Natural killer cell (primary cell): ENCODE measurements around the gene SMIM5. TPM values are rescaled to one million over a fixed set of nuclear protein-coding genes. Genes with fewer than 3 reads are reported as not detected.

ENCODE experiments used
- ATAC-seq, 3 donors: fragments of 150-1000 bp in 2 of 3; fragments of 200-7000 bp in 1 of 3; cut with Tn5 transposase; 1 replicate in 1 of 3; 2 replicates in 2 of 3; pipeline ENCODE4 v1.10.0; 2021; ENCODE audit warnings: mild to moderate bottlenecking in 2 of 3, moderate library complexity in 2 of 3
- DNase-seq, 2 donors: peaks; one replicate each; pipeline versions ENCODE4 v3.0.0 to v3.0.0-alpha.2; 2013 to 2021; ENCODE audit warnings: mixed read lengths in 1 of 2
- H3K27ac ChIP-seq: one replicate; pipeline ENCODE4 v1.5.1; 2013; ENCODE audit warnings: mild to moderate bottlenecking, low read length
- H3K27me3 ChIP-seq: one replicate; pipeline ENCODE4 v1.6.1; 2013; ENCODE audit warnings: low read length; ENCODE audit not compliant: control insufficient read depth, insufficient read depth
- H3K36me3 ChIP-seq: one replicate; pipeline ENCODE4 v1.6.1; 2013; ENCODE audit warnings: low read length; ENCODE audit not compliant: control insufficient read depth, insufficient read depth
- H3K4me1 ChIP-seq: one replicate; pipeline ENCODE4 v1.6.1; 2013; ENCODE audit warnings: low read length; ENCODE audit not compliant: control insufficient read depth, insufficient read depth
- H3K4me3 ChIP-seq: one replicate; pipeline ENCODE4 v1.5.1; 2013; ENCODE audit warnings: low read length
- H3K9me3 ChIP-seq: one replicate; pipeline ENCODE4 v1.6.1; 2013; ENCODE audit warnings: low read length; ENCODE audit not compliant: control insufficient read depth, insufficient read depth
- H3K27ac Mint-ChIP-seq, 2 donors: one replicate each; pipeline ENCODE4 v1.8.0; 2022; ENCODE audit warnings: mild to moderate bottlenecking in 2 of 2, mixed read lengths in 2 of 2, moderate library complexity in 1 of 2
- H3K27me3 Mint-ChIP-seq, 2 donors: one replicate each; pipeline ENCODE4 v1.8.0; 2022; ENCODE audit warnings: low read depth in 2 of 2, mixed read lengths in 2 of 2
- H3K36me3 Mint-ChIP-seq: one replicate; pipeline ENCODE4 v1.8.0; 2022; ENCODE audit warnings: mixed read lengths
- H3K4me1 Mint-ChIP-seq, 2 donors: one replicate each; pipeline ENCODE4 v1.8.0; 2022; ENCODE audit warnings: mixed read lengths in 2 of 2
- H3K4me3 Mint-ChIP-seq: one replicate; pipeline ENCODE4 v1.8.0; 2022; ENCODE audit warnings: mild to moderate bottlenecking, moderate library complexity, mixed read lengths
- H3K9me3 Mint-ChIP-seq, 2 donors: one replicate each; pipeline ENCODE4 v1.8.0; 2022; ENCODE audit warnings: mixed read lengths in 2 of 2
- WGBS: methylation state at CpG from one replicate; pipeline ENCODE4 v1.1.7; 2013; ENCODE audit warnings: missing lambda C conversion rate; ENCODE audit not compliant: insufficient coverage; 5-methylcytosine and 5-hydroxymethylcytosine counted together
- intact Hi-C: fragments of 100-400 bp; cut with micrococcal nuclease; formaldehyde crosslinking; loops from one replicate; pipeline ENCODE4 v1.14.2; 2022
- total RNA-seq, 4 donors: library from RNA; stranded (reverse); fragments of 120-200 nt in 1 of 4; gene quantifications; one replicate each; pipeline versions ENCODE4 v1.2.3 to v1.2.4, GENCODE V29; 2013 to 2022
- TF ChIP-seq, protein P1 (sequence below): fragments of 200-600 bp; IDR thresholded peaks from one replicate; pipeline ENCODE4 v1.8.0; 2022; ENCODE audit warnings: antibody characterized with exemption

The SMIM5 gene
- total RNA-seq, 3 donors from 2014 or later (not counting 1 experiment from before 2014, with no cell fraction given) = 0.95 to 2.0 (median 1.5) TPM

GRCh38 chr17:75607086-75607485 lies 26.1 kb upstream of the SMIM5 start:
- H3K4me1 Mint-ChIP-seq = no peaks in the 10 kb centered on the region
- ATAC-seq (no peak), DNase-seq (no peak)
- peaks cover 2% of the 10 kb centered on the region for H3K36me3 ChIP-seq
- intact Hi-C loops = no loop called here
- no peak overlapping the region for H3K4me3 ChIP-seq
- no peaks in the 10 kb centered on the region for H3K9me3 Mint-ChIP-seq
- H3K4me3 Mint-ChIP-seq = no peak overlapping the region
- no peaks in the 10 kb centered on the region for H3K4me1 ChIP-seq
- H3K27me3 ChIP-seq = no peaks in the 10 kb centered on the region
- TF ChIP-seq, protein P1, sequence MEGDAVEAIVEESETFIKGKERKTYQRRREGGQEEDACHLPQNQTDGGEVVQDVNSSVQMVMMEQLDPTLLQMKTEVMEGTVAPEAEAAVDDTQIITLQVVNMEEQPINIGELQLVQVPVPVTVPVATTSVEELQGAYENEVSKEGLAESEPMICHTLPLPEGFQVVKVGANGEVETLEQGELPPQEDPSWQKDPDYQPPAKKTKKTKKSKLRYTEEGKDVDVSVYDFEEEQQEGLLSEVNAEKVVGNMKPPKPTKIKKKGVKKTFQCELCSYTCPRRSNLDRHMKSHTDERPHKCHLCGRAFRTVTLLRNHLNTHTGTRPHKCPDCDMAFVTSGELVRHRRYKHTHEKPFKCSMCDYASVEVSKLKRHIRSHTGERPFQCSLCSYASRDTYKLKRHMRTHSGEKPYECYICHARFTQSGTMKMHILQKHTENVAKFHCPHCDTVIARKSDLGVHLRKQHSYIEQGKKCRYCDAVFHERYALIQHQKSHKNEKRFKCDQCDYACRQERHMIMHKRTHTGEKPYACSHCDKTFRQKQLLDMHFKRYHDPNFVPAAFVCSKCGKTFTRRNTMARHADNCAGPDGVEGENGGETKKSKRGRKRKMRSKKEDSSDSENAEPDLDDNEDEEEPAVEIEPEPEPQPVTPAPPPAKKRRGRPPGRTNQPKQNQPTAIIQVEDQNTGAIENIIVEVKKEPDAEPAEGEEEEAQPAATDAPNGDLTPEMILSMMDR = no peak
- no peak overlapping the region for H3K27ac ChIP-seq
- no peaks in the 10 kb centered on the region for H3K27me3 Mint-ChIP-seq
- no peaks in the 10 kb centered on the region for H3K9me3 ChIP-seq
- WGBS = 97% methylated on average over 4 of the region's 5 CpGs
- no peaks in the 10 kb centered on the region for H3K36me3 Mint-ChIP-seq
- no peak overlapping the region for H3K27ac Mint-ChIP-seq

GRCh38 chr17:75610103-75610984 lies 22.9 kb upstream of the SMIM5 start:
- intact Hi-C loops = no loop called here
- no peaks in the 10 kb centered on the region for H3K9me3 Mint-ChIP-seq
- H3K27me3 Mint-ChIP-seq = no peaks in the 10 kb centered on the region
- Histone ChIP-seq H3K4me1 (no peaks in the 10 kb centered on the region), H3K27ac (no peak overlapping the region), H3K36me3 (peaks cover 20% of the 10 kb centered on the region), H3K9me3 (no peaks in the 10 kb centered on the region), H3K4me3 (no peak overlapping the region), H3K27me3 (no peaks in the 10 kb centered on the region)
- ATAC-seq = no peak
- no peak overlapping the region for H3K27ac Mint-ChIP-seq
- no peaks in the 10 kb centered on the region for H3K4me1 Mint-ChIP-seq
- WGBS = 93% methylated on average over 25 of the region's 25 CpGs
- DNase-seq = no peak
- no peaks in the 10 kb centered on the region for H3K36me3 Mint-ChIP-seq
- H3K4me3 Mint-ChIP-seq = no peak overlapping the region
- TF ChIP-seq, protein P1 = no peak

DNA sequence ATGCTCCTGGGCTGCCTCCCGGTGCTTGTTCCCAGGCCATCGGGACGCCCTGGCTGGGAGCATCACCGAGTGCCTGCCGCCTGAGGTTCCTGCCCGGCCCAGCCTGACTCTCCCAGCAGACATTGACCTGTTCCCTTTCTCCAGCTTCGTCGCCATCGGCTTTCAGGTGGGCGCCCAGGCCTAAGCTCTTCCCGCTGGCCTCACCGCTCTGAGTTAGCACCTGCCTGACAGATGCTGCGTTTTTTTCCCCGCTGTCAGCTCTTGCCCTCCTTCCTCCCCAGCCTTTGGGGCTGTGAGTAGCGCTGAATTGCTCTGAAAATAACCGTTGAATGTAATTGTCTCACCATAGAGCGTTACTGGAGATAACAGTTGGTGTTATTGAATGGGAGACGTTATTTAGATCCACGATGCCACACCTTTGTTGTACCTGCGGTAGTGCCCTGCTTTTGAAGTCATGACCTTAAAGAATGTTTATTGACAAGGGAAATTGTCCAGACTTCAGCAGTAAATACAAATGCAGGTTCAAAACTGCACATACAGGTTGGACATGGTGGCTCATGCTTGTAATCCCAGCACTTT lies 21.3 kb upstream of the SMIM5 start:
- H3K4me3 ChIP-seq = no peak overlapping the region
- peaks cover 7% of the 10 kb centered on the region for H3K4me1 ChIP-seq
- WGBS = 96% methylated on average over 20 of the region's 20 CpGs
- no peaks in the 10 kb centered on the region for H3K9me3 ChIP-seq
- intact Hi-C loops = no loop called here
- H3K27me3 ChIP-seq = no peaks in the 10 kb centered on the region
- Mint-ChIP-seq H3K36me3 (no peaks in the 10 kb centered on the region), H3K4me1 (no peaks in the 10 kb centered on the region), H3K27me3 (no peaks in the 10 kb centered on the region), H3K9me3 (no peaks in the 10 kb centered on the region), H3K4me3 (no peak overlapping the region), H3K27ac (no peak overlapping the region)
- peaks cover 35% of the 10 kb centered on the region for H3K36me3 ChIP-seq
- no peak for ATAC-seq
- TF ChIP-seq, protein P1 = no peak
- H3K27ac ChIP-seq = no peak overlapping the region
- DNase-seq = no peak
